H1 (cell line): ENCODE results near the gene GRK5. TPM values are rescaled to one million over a fixed set of nuclear protein-coding genes. Genes with fewer than 3 reads are reported as not detected.

ENCODE experiments used
- CTCF ChIA-PET: fragments of 300-600 bp; sonication (Branson Sonifier 250); formaldehyde crosslinking; loops from one replicate; lab custom pipeline; 2021; ENCODE audit not compliant: partially characterized antibody; lab: Charles Lee
- POLR2A ChIA-PET: fragments of 300-600 bp; sonication (Branson Sonifier 250); formaldehyde crosslinking; loops from one replicate; lab custom pipeline; 2021; ENCODE audit warnings: inconsistent platforms; ENCODE audit not compliant: partially characterized antibody; lab: Charles Lee
- DNase-seq, 2 experiments: peaks; one replicate each; pipeline versions ENCODE4 v3.0.0 to v3.0.0-alpha.2; 2010 to 2022; ENCODE audit warnings: low spot score in 2 of 2, low read depth in 1 of 2, mixed read lengths in 1 of 2
- FAIRE-seq: peaks from 2 replicates; lab custom pipeline; 2011; peaks lifted over from hg19 to GRCh38; lab: Jason Lieb, UNC
- H2AFZ ChIP-seq: 2 replicates; pipeline ENCODE4 v1.8.1; 2012; ENCODE audit warnings: low read length, inconsistent platforms
- H2AK5ac ChIP-seq: 2 replicates; pipeline ENCODE4 v1.6.1; 2013; ENCODE audit warnings: low read depth, low read length
- H2BK120ac ChIP-seq: replicated peaks from 2 replicates; pipeline ENCODE3; 2013; ENCODE audit warnings: low read depth, low read length, inconsistent platforms
- H2BK12ac ChIP-seq: 2 replicates; pipeline ENCODE4 v1.6.1; 2013; ENCODE audit warnings: low read depth, low read length
- H2BK15ac ChIP-seq: 2 replicates; pipeline ENCODE4 v1.6.1; 2013; ENCODE audit warnings: low read length
- H2BK20ac ChIP-seq: 2 replicates; pipeline ENCODE4 v1.6.1; 2013; ENCODE audit warnings: low read length
- H2BK5ac ChIP-seq: 2 replicates; pipeline ENCODE4 v1.6.1; 2013; ENCODE audit warnings: low read depth, low read length
- H3K14ac ChIP-seq: 2 replicates; pipeline ENCODE4 v1.6.1; 2013; ENCODE audit warnings: inconsistent platforms; ENCODE audit not compliant: insufficient read length
- H3K18ac ChIP-seq: 2 replicates; pipeline ENCODE4 v1.6.1; 2013; ENCODE audit warnings: low read length; ENCODE audit errors: extremely low read depth
- H3K23ac ChIP-seq: 2 replicates; pipeline ENCODE4 v1.6.1; 2013; ENCODE audit warnings: inconsistent platforms; ENCODE audit not compliant: insufficient read length
- H3K23me2 ChIP-seq: 2 replicates; pipeline ENCODE4 v1.6.1; 2013; ENCODE audit warnings: low read depth, low read length
- H3K27ac ChIP-seq: 2 replicates; pipeline ENCODE4 v1.6.1; 2011; ENCODE audit warnings: low read depth, low read length, inconsistent platforms
- H3K27me3 ChIP-seq, 4 experiments: replicated peaks in 1 of 4; 1 replicate in 1 of 4; 2 replicates in 3 of 4; pipeline versions ENCODE4 v1.6.1 to v1.8.1; 2011 to 2013; ENCODE audit warnings: low read length in 3 of 4, mild to moderate bottlenecking in 3 of 4, inconsistent platforms in 2 of 4, mixed read lengths in 2 of 4, moderate library complexity in 1 of 4; ENCODE audit not compliant: control insufficient read depth in 3 of 4, insufficient read depth in 3 of 4; ENCODE audit errors: extremely low read depth in 1 of 4
- H3K36me3 ChIP-seq, 4 experiments: 2 replicates each; pipeline versions ENCODE4 v1.6.1 to v1.8.1; 2011 to 2013; ENCODE audit warnings: mild to moderate bottlenecking in 4 of 4, low read length in 3 of 4, moderate library complexity in 2 of 4, control low read depth in 1 of 4, inconsistent platforms in 1 of 4; ENCODE audit not compliant: insufficient read depth in 4 of 4, control insufficient read depth in 2 of 4
- H3K4ac ChIP-seq: replicated peaks from 2 replicates; pipeline ENCODE3; 2013; ENCODE audit warnings: low read length, low read depth, mixed read lengths, inconsistent platforms; ENCODE audit not compliant: insufficient read length
- H3K4me1 ChIP-seq, 4 experiments: replicated peaks in 1 of 4; 1 replicate in 1 of 4; 2 replicates in 3 of 4; pipeline versions ENCODE4 v1.6.1 to v1.8.1; 2011 to 2013; ENCODE audit warnings: low read length in 3 of 4, inconsistent platforms in 2 of 4, mixed read lengths in 1 of 4; ENCODE audit not compliant: insufficient read depth in 4 of 4, control insufficient read depth in 3 of 4
- H3K4me2 ChIP-seq, 2 experiments: 2 replicates each; pipeline versions ENCODE4 v1.6.1 to v1.8.1; 2011 to 2013; ENCODE audit warnings: low read depth in 2 of 2, low read length in 2 of 2, control low read depth in 1 of 2, inconsistent platforms in 1 of 2, mild to moderate bottlenecking in 1 of 2; ENCODE audit not compliant: insufficient read depth in 1 of 2
- H3K4me3 ChIP-seq, 4 experiments: fragments of 200-600, 300-600 bp in 1 of 4; sonication (generic), shearing (Covaris generic), sonication (Bioruptor Twin) in 1 of 4; 2 replicates each; pipeline versions ENCODE4 v1.5.1 to v1.8.1; 2011 to 2016; ENCODE audit warnings: low read length in 4 of 4, low read depth in 3 of 4, control low read depth in 2 of 4, inconsistent platforms in 2 of 4, mild to moderate bottlenecking in 2 of 4, mixed read lengths in 1 of 4, moderate library complexity in 1 of 4; ENCODE audit not compliant: insufficient read depth in 2 of 4; ENCODE audit errors: extremely low read depth in 1 of 4
- H3K56ac ChIP-seq: replicated peaks from 2 replicates; pipeline ENCODE3; 2013; ENCODE audit warnings: low read depth, mild to moderate bottlenecking, mixed read lengths, low read length, inconsistent platforms; ENCODE audit not compliant: insufficient read length
- H3K79me1 ChIP-seq: 2 replicates; pipeline ENCODE4 v1.6.1; 2013; ENCODE audit warnings: low read depth, low read length, control low read depth
- H3K79me2 ChIP-seq, 2 experiments: 2 replicates each; pipeline versions ENCODE4 v1.6.1 to v1.8.1; 2012 to 2013; ENCODE audit warnings: low read length in 2 of 2, mild to moderate bottlenecking in 2 of 2, inconsistent platforms in 1 of 2; ENCODE audit not compliant: insufficient read depth in 2 of 2, control insufficient read depth in 1 of 2
- H3K9ac ChIP-seq, 4 experiments: replicated peaks in 1 of 4; 1 replicate in 1 of 4; 2 replicates in 3 of 4; pipeline versions ENCODE4 v1.6.1 to v1.8.1; 2011 to 2013; ENCODE audit warnings: low read depth in 3 of 4, low read length in 3 of 4, control low read depth in 2 of 4, mild to moderate bottlenecking in 2 of 4, moderate library complexity in 2 of 4, inconsistent platforms in 1 of 4; ENCODE audit errors: extremely low read depth in 1 of 4
- H3K9me3 ChIP-seq, 2 experiments: 2 replicates each; pipeline versions ENCODE4 v1.6.1 to v1.8.1; 2012 to 2013; ENCODE audit warnings: mild to moderate bottlenecking in 2 of 2, moderate library complexity in 2 of 2, control low read depth in 1 of 2, inconsistent platforms in 1 of 2, low read depth in 1 of 2, low read length in 1 of 2, mixed read lengths in 1 of 2; ENCODE audit not compliant: insufficient read depth in 2 of 2
- H4K20me1 ChIP-seq, 2 experiments: replicated peaks in 1 of 2; 2 replicates each; pipeline versions ENCODE3 to v1.8.1; 2011 to 2013; ENCODE audit warnings: inconsistent platforms in 2 of 2, low read length in 2 of 2, mild to moderate bottlenecking in 1 of 2; ENCODE audit not compliant: insufficient read depth in 2 of 2, control insufficient read depth in 1 of 2
- H4K5ac ChIP-seq: 2 replicates; pipeline ENCODE4 v1.6.1; 2013; ENCODE audit warnings: low read length, low read depth, mixed read lengths, inconsistent platforms; ENCODE audit not compliant: insufficient read length
- H4K8ac ChIP-seq: 2 replicates; pipeline ENCODE4 v1.8.0; 2013; ENCODE audit warnings: mild to moderate bottlenecking, moderate library complexity, low read length, inconsistent platforms; ENCODE audit not compliant: insufficient read depth; ENCODE audit errors: extremely low read depth
- H4K91ac ChIP-seq: replicated peaks from 2 replicates; pipeline ENCODE3; 2013; ENCODE audit warnings: low read length, mixed read lengths, inconsistent platforms; ENCODE audit not compliant: insufficient read length
- EP300 ChIP-seq, 2 experiments: IDR thresholded peaks; 1 replicate in 1 of 2; 2 replicates in 1 of 2; pipeline ENCODE4 v1.6.1; 2011 to 2012; ENCODE audit warnings: low read depth in 2 of 2, low read length in 2 of 2, mild to moderate bottlenecking in 2 of 2, borderline replicate concordance in 1 of 2, inconsistent platforms in 1 of 2, moderate library complexity in 1 of 2
- HDAC6 ChIP-seq: IDR thresholded peaks from one replicate; pipeline ENCODE4 v1.7.1; 2012; ENCODE audit warnings: low read depth, mild to moderate bottlenecking, inconsistent platforms, low read length, moderate library complexity
- KDM1A ChIP-seq: fragments of 200-600, 300-600 bp; sonication (generic); IDR thresholded peaks from 2 replicates; pipeline ENCODE4 v1.7.1; 2016; ENCODE audit warnings: mild to moderate bottlenecking, low read length, borderline replicate concordance
- POLR2AphosphoS5 ChIP-seq: IDR thresholded peaks from 2 replicates; pipeline ENCODE4 v1.6.1; 2011; ENCODE audit warnings: low read depth, low read length
- POU5F1 ChIP-seq: IDR thresholded peaks from 2 replicates; pipeline ENCODE4 v1.6.1; 2011; ENCODE audit warnings: low read depth, mild to moderate bottlenecking, low read length, moderate library complexity
- SP2 ChIP-seq: IDR thresholded peaks from 2 replicates; pipeline ENCODE4 v1.6.1; 2012; ENCODE audit warnings: mild to moderate bottlenecking, low read length, inconsistent platforms
- SUZ12 ChIP-seq: fragments of 200-600 bp; sonication (generic); IDR thresholded peaks from 2 replicates; pipeline ENCODE4 v1.6.1; 2012; ENCODE audit warnings: mild to moderate bottlenecking, inconsistent platforms, low read length, moderate library complexity, mixed read lengths
- TAF1 ChIP-seq: IDR thresholded peaks from 2 replicates; pipeline ENCODE4 v1.6.1; 2011; ENCODE audit warnings: mild to moderate bottlenecking, low read depth, low read length
- YY1 ChIP-seq: IDR thresholded peaks from 2 replicates; pipeline ENCODE4 v1.6.1; 2011; ENCODE audit warnings: low read depth, mild to moderate bottlenecking, low read length
- ZNF274 ChIP-seq: IDR thresholded peaks from 2 replicates; pipeline ENCODE4 v1.7.0; 2012; ENCODE audit warnings: low read length, borderline replicate concordance; ENCODE audit errors: extremely low read depth
- WGBS, 2 experiments: shearing (Covaris generic) in 1 of 2; methylation state at CpG; one replicate each; pipeline versions ENCODE4 v1.1.6 to v1.1.7; 2013 to 2015; ENCODE audit warnings: low lambda C conversion rate in 2 of 2, mixed read lengths in 2 of 2, inconsistent platforms in 1 of 2, low coverage in 1 of 2, missing lambda C conversion rate in 1 of 2; ENCODE audit not compliant: insufficient replicate concordance in 2 of 2, insufficient coverage in 1 of 2, insufficient read length in 1 of 2; ENCODE audit errors: extremely low coverage in 1 of 2, missing lambda C conversion rate in 1 of 2; 5-methylcytosine and 5-hydroxymethylcytosine counted together
- polyA plus RNA-seq, 7 experiments: library from polyadenylated mRNA; depleted of rRNA in 3 of 7; stranded (reverse) in 5 of 7; unstranded in 2 of 7; fragments of >200 nt in 5 of 7; fragments of 200-250 nt in 2 of 7; gene quantifications; 1 replicate in 5 of 7; 2 replicates in 1 of 7; 4 replicates in 1 of 7; pipeline versions ENCODE4 v1.2.1 to v1.2.3, GENCODE V29; 2011 to 2013; ENCODE audit warnings: missing spikeins in 2 of 7, mixed read lengths in 2 of 7
- total RNA-seq: library from RNA; stranded (reverse); fragmentation: NEBNext Ultra II Directional; extraction: Animal tissue kit (Norgen Biotek cat#: 25700); gene quantifications from 2 replicates; pipeline ENCODE4 v1.2.1, GENCODE V29; 2021

Gene GRK5
- total and polyA plus RNA-seq, 2 of the 8 experiments (the other 6 are each of a cell fraction or from before 2014, with no cell fraction given), result 0.54 to 2.5 TPM

- no peaks in the 10 kb centered on the region for H3K79me2 ChIP-seq
- no peak overlapping the region for H2BK120ac ChIP-seq
- H3K18ac ChIP-seq, result no peak overlapping the region
- peak overlapping the region in 1 of 2 experiments; percentile 40; a peak in 2 of 4 replicates for H3K4me2 ChIP-seq
- no peak overlapping the region for H3K4ac ChIP-seq
- peak overlapping the region; percentile 68; the same call in 1 of the 2 replicates for H2BK12ac ChIP-seq
- no peak overlapping the region for H3K27ac ChIP-seq
- no peak overlapping the region for H3K4me3 ChIP-seq
- H3K9me3 ChIP-seq, result no peaks in the 10 kb centered on the region
- H3K4me1 ChIP-seq, result peaks cover 0 to 11% (median 7%) of the 10 kb centered on the region in 4 experiments; a peak in 6 of 7 replicates
- no peak overlapping the region for H4K5ac ChIP-seq
- FAIRE-seq (no peak), DNase-seq (no peak)
- no peak overlapping the region for H2AK5ac ChIP-seq
- H4K91ac ChIP-seq, result no peak overlapping the region
- 68% methylated on average over 7 of the region's 11 CpGs; no CpG with 5 or more reads in 1 of the 2 experiments for WGBS, 2 experiments
- H3K36me3 ChIP-seq, result no peaks in the 10 kb centered on the region; a peak in 1 of 8 replicates
- H3K14ac ChIP-seq, result no peak overlapping the region
- CTCF ChIA-PET, result interaction anchor here (0.7 to 16.5 kb wide), 21 partner anchors 8 to 282 kb away, joined by 3 to 272 read pairs (median 5); partner anchors contain the start of gene GRK5
- no peak overlapping the region for H3K9ac ChIP-seq
- no peak overlapping the region; the same call in 1 of the 2 replicates for H2AFZ ChIP-seq
- H4K20me1 ChIP-seq, result peaks cover 0 to 5% of the 10 kb centered on the region in 2 experiments
- POLR2A ChIA-PET, result interaction anchor here (0.6 kb wide), 1 partner anchor 163 kb away, joined by 3 read pairs; no protein-coding TSS in a partner anchor
- H3K27me3 ChIP-seq, result no peaks in the 10 kb centered on the region
- H2BK20ac ChIP-seq, result no peak overlapping the region; the same call in 1 of the 2 replicates
- H2BK15ac ChIP-seq, result no peak overlapping the region
- H3K79me1 ChIP-seq, result no peaks in the 10 kb centered on the region
- no peak overlapping the region for H3K56ac ChIP-seq
- no peaks in the 10 kb centered on the region; the same call in 1 of the 2 replicates for H3K23me2 ChIP-seq
- H4K8ac ChIP-seq, result no peak overlapping the region
- no peak overlapping the region for H3K23ac ChIP-seq
- H2BK5ac ChIP-seq, result 0 out of 2 replicates have a peak overlapping the region, but pooled peaks have one; percentile 49
- TF ChIP-seq HDAC6 (no peak), SUZ12 (no peak), ZNF274 (no peak), SP2 (no peak), EP300 (IDR thresholded peaks at IDR 0.05; ENCODE audit: borderline replicate concordance in 1 of 2, low read depth in 2 of 2, low read length in 2 of 2) (no peak), KDM1A (no peak), POU5F1 (no peak), YY1 (no peak), POLR2AphosphoS5 (no peak), TAF1 (no peak)
Observed at GRCh38 chr10:119421891-119422681, 214.7 kb downstream of the GRK5 start.
